ENCODE results near the gene C6orf47. TPM values are rescaled to one million over a fixed set of nuclear protein-coding genes. Genes with fewer than 3 reads are reported as not detected.

The C6orf47 gene
- total and polyA plus RNA-seq, 2 donors (not counting 3 experiments of a cell fraction or from before 2014, with no cell fraction given) = 5.8 to 12.8 TPM

GRCh38 chr6:31677955-31678354 lies 17.4 kb upstream of the C6orf47 start:
- no peaks in the 10 kb centered on the region for H4K20me1 ChIP-seq (replicated peaks; ENCODE audit: control insufficient read depth, extremely low read depth, insufficient read depth, low read length)
- no peak overlapping the region for H3K4me3 ChIP-seq (replicated peaks in 1 of 3; ENCODE audit: insufficient read depth in 1 of 3, low read depth in 1 of 3, low read length in 3 of 3)
- H3K79me2 ChIP-seq (ENCODE audit: control insufficient read depth, insufficient read depth, low read length) = no peaks in the 10 kb centered on the region
- H3K36me3 ChIP-seq (ENCODE audit: control insufficient read depth in 2 of 2, extremely low read depth in 1 of 2, insufficient read depth in 2 of 2, low read length in 2 of 2) = peaks cover 0 to 6% of the 10 kb centered on the region in 2 experiments
- no peaks in the 10 kb centered on the region for H3K27me3 ChIP-seq (ENCODE audit: control insufficient read depth in 2 of 2, insufficient read depth in 2 of 2, low read length in 2 of 2)
- FAIRE-seq (no peak), DNase-seq (ENCODE audit: low read depth, low spot score) (no peak)
- peaks cover 8% of the 10 kb centered on the region for H3K4me1 ChIP-seq (ENCODE audit: control insufficient read depth, extremely low read depth, insufficient read depth, low read length)
- H3K9me3 ChIP-seq (replicated peaks; ENCODE audit: control insufficient read depth, insufficient read depth, low read length) = no peaks in the 10 kb centered on the region
- no peak overlapping the region for H3K27ac ChIP-seq (ENCODE audit: insufficient read depth, low read depth, low read length)
- ChIA-PET POLR2A (no interaction called here), CTCF (interaction anchor here (1.1 to 1.2 kb wide), 4 partner anchors 92 to 274 kb away, joined by 3 to 5 read pairs (median 4); no protein-coding TSS in a partner anchor)
- no peaks in the 10 kb centered on the region for H3K9me1 ChIP-seq (replicated peaks; ENCODE audit: control insufficient read depth, extremely low read depth, insufficient read depth, low read length)
- no TSS peak for BruUV-seq (replicated peaks)
- no peak overlapping the region for H2AFZ ChIP-seq (ENCODE audit: low read depth, low read length)
- intact Hi-C loops (cut with micrococcal nuclease) (no loop called here), dilution Hi-C loops (cut with MboI; ENCODE audit: extremely low pct_ligation_motif_present, low sequenced_read_pairs) (no loop called here)
- H3K9ac ChIP-seq (replicated peaks; ENCODE audit: extremely low read depth, insufficient read depth, low read length) = no peak overlapping the region
- TF ChIP-seq EZH2 (IDR thresholded peaks at IDR 0.05; ENCODE audit: borderline replicate concordance, low read depth, low read length, severe bottlenecking) (no peak), JUN (IDR thresholded peaks at IDR 0.05; ENCODE audit: borderline replicate concordance, insufficient read depth, insufficient read length, low read depth) (no peak), POLR2A (IDR thresholded peaks at IDR 0.05; ENCODE audit: low read depth, low read length) (no peak), FOS (IDR thresholded peaks at IDR 0.05; ENCODE audit: borderline replicate concordance, insufficient read depth, low read length) (no peak), MYC (IDR thresholded peaks at IDR 0.05; ENCODE audit: low read depth, low read length) (no peak), POLR2AphosphoS5 (IDR thresholded peaks at IDR 0.05; ENCODE audit: insufficient read depth, low read depth, low read length) (no peak), MAX (IDR thresholded peaks at IDR 0.05; ENCODE audit: insufficient read depth, insufficient read length) (no peak), CTCF (IDR thresholded peaks at IDR 0.05; ENCODE audit: extremely low read depth in 1 of 2, insufficient read depth in 1 of 2, low read depth in 1 of 2, low read length in 2 of 2) (no peak), GATA2 (IDR thresholded peaks at IDR 0.05; ENCODE audit: insufficient read depth, insufficient read length, low read depth, low read length) (no peak)
- no peak overlapping the region for H3K4me2 ChIP-seq (ENCODE audit: insufficient read depth, low read length)

All from endothelial cell of umbilical vein (primary cell).